Activated CD4-positive, alpha-beta T cell treated with anti-CD3 and anti-CD28 coated beads, Interleukin-2, amount 10 ng/mL, durations not matched to agents 24 days and 14 days (primary cell): ENCODE data around the gene ZFP69B. TPM values are rescaled to one million over a fixed set of nuclear protein-coding genes. Genes with fewer than 3 reads are reported as not detected.

Experiments used
- DNase-seq: peaks from one replicate; pipeline ENCODE4 v3.0.0; 2022
- H3K27ac Mint-ChIP-seq: one replicate; pipeline ENCODE4 v1.8.0; 2022; ENCODE audit warnings: mild to moderate bottlenecking, mixed read lengths
- H3K27me3 Mint-ChIP-seq: one replicate; pipeline ENCODE4 v1.8.0; 2022; ENCODE audit warnings: mixed read lengths
- H3K36me3 Mint-ChIP-seq: one replicate; pipeline ENCODE4 v1.8.0; 2022; ENCODE audit warnings: low read depth, mild to moderate bottlenecking, mixed read lengths
- H3K4me1 Mint-ChIP-seq: one replicate; pipeline ENCODE4 v1.8.0; 2021; ENCODE audit warnings: mixed read lengths
- H3K4me3 Mint-ChIP-seq: one replicate; pipeline ENCODE4 v1.8.0; 2022; ENCODE audit warnings: mild to moderate bottlenecking, moderate library complexity, mixed read lengths
- H3K9me3 Mint-ChIP-seq: one replicate; pipeline ENCODE4 v1.8.0; 2021; ENCODE audit warnings: mixed read lengths
- intact Hi-C: fragments of 100-400 bp; cut with micrococcal nuclease; formaldehyde crosslinking; loops from one replicate; pipeline ENCODE4 v1.15.1; 2023
- total RNA-seq: library from RNA; stranded (reverse); gene quantifications from 2 replicates; pipeline ENCODE4 v1.2.3, GENCODE V29; 2022

ZFP69B gene
- total RNA-seq, 1 donor from 2014 or later, result 6.3 TPM

DNA sequence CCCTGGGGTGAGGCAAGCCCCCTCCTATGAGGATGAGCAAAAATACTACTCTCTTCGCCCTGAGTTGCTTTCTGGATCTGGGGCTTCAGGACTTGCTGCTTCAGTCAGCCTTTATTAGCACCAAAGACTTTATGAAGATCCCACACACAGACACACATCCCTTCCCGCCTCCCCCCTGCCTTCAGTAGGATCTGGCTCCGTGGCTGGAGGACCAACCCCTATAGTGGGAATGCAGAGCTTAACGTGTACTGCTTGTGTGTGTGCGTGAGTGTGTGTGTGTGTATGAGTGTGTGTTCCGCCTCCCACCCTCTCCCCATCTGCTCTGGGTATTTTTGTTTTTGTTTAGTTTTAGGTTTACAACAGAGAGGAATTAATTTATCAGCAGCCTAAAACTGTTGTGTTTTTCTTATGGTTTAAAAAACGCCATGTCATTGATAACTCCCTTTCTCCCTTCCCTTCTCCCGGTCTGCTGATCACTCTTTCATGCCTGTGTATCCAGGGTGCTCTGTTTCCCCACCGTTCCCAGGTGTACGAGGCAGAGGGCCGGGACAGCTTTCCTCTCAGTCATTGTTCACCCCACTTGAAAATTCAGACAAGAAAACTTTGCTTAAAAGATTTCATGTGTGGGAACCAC is 27.5 kb upstream of the ZFP69B start:
- no peak overlapping the region for H3K4me3 Mint-ChIP-seq
- peaks cover 8% of the 10 kb centered on the region for H3K9me3 Mint-ChIP-seq
- DNase-seq, result no peak
- peak overlapping the region; percentile 59 for H3K27ac Mint-ChIP-seq
- intact Hi-C loops, result no loop called here
- peaks cover 80% of the 10 kb centered on the region for H3K36me3 Mint-ChIP-seq
- H3K4me1 Mint-ChIP-seq, result peaks cover 11% of the 10 kb centered on the region
- H3K27me3 Mint-ChIP-seq, result no peaks in the 10 kb centered on the region

DNA sequence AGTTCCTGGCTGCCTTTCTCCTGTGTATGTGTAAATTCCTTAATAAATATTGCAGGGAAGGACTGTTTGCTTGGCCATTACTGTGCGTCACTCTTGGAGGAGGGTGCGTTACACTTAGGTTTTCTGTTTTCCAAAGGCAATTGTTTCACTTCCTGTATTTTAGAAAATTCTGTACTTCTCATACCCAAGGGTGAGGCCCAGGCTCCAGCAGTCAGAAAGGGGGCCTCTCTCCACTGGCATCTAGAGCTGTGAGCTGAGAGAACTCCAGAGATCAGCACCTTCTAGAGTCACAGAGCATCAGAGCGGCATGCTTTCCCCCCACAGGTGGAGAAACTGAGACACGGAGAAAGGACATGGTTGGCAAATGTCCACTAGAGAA is 27.0 kb upstream of the ZFP69B start:
- Mint-ChIP-seq H3K4me3 (no peak overlapping the region), H3K27me3 (no peaks in the 10 kb centered on the region), H3K9me3 (peaks cover 8% of the 10 kb centered on the region), H3K36me3 (peaks cover 75% of the 10 kb centered on the region), H3K27ac (peak overlapping the region; percentile 59), H3K4me1 (peaks cover 11% of the 10 kb centered on the region)
- DNase-seq, result no peak
- intact Hi-C loops, result no loop called here

DNA sequence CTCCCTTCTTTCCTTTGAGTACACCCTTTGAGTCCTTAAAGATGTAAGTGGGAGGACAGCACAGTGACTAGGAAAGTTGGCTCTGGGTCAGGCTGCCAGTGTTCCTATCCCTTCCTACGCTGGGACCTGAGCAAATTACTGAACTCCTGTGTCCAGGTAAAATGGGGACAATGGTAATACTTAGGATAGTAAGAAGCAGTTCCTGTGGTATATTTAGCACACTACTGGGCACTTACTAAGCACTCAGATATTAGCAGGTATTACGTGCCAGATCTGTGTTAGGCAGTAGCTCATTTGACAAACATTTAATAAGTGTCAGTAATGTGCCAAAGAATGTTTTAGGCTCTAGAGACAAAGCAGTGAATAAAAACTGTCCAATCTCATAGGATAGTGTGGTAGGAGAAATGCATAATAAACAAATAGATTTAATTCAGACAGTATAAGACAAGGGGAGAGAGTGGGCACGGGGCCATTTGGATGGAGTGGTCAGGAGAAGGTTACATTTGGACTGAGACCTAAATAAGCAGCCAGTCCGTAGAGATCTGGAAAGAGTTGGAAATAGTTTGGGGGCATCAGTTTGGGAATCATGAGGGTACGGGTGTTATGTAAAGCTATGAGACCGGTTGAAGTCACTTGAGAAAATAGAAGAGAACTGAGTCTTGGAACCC is 26.2 kb upstream of the ZFP69B start:
- intact Hi-C loops, result no loop called here
- peaks cover 69% of the 10 kb centered on the region for H3K36me3 Mint-ChIP-seq
- peaks cover 6% of the 10 kb centered on the region for H3K4me1 Mint-ChIP-seq
- no peaks in the 10 kb centered on the region for H3K27me3 Mint-ChIP-seq
- H3K9me3 Mint-ChIP-seq, result peaks cover 8% of the 10 kb centered on the region
- H3K27ac Mint-ChIP-seq, result peak overlapping the region; percentile 48
- H3K4me3 Mint-ChIP-seq, result no peak overlapping the region
- no peak for DNase-seq

DNA sequence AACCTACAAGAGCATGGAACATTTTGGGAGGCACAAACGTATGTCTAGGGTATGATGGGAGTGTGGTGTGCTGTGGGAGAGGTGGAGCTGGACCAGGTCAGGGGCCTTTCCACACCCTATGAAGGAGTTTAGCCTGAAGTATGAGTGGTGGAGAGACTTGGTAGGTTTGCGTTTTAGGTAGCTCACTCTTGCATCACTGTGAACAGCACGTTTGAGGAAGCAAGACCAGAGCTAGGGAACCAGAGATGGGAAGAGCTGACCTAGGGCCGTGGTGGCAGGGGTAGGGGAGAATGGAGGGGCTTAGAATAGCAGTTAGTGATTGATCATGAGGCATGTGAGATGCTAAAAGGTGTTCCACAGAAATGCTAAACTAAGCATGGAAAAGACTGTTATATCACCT is 25.1 kb upstream of the ZFP69B start:
- intact Hi-C loops, result no loop called here

DNA sequence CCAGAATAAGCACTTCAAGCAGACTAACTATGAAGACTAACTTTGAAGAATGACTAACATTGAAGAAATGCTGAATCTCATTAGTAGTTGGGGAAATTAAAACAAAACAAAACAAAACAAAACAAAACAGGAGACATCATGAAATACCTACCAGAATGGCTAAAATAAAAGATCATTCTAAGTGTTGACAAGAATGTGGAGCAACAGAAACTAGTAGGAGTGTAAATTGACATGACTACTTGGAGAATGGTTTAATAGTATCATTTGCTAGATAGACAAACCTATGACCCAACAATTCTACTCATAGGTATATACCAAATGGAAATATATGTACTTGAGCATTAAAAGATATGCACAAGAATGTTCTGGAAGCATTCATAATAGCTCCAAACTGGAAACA is 18.9 kb upstream of the ZFP69B start:
- H3K27ac Mint-ChIP-seq, result no peak overlapping the region
- no peak for DNase-seq
- peaks cover 7% of the 10 kb centered on the region for H3K9me3 Mint-ChIP-seq
- intact Hi-C loops, result no loop called here
- H3K4me1 Mint-ChIP-seq, result peaks cover 2% of the 10 kb centered on the region
- H3K36me3 Mint-ChIP-seq, result peaks cover 29% of the 10 kb centered on the region
- no peak overlapping the region for H3K4me3 Mint-ChIP-seq
- no peaks in the 10 kb centered on the region for H3K27me3 Mint-ChIP-seq

More for the DNA sequence above, 25.1 kb upstream of the ZFP69B start:
- no peak overlapping the region for H3K27ac Mint-ChIP-seq
- H3K27me3 Mint-ChIP-seq, result no peaks in the 10 kb centered on the region
- peaks cover 6% of the 10 kb centered on the region for H3K4me1 Mint-ChIP-seq
- H3K4me3 Mint-ChIP-seq, result no peak overlapping the region
- DNase-seq, result no peak
- H3K9me3 Mint-ChIP-seq, result peaks cover 8% of the 10 kb centered on the region
- H3K36me3 Mint-ChIP-seq, result peaks cover 61% of the 10 kb centered on the region

DNA sequence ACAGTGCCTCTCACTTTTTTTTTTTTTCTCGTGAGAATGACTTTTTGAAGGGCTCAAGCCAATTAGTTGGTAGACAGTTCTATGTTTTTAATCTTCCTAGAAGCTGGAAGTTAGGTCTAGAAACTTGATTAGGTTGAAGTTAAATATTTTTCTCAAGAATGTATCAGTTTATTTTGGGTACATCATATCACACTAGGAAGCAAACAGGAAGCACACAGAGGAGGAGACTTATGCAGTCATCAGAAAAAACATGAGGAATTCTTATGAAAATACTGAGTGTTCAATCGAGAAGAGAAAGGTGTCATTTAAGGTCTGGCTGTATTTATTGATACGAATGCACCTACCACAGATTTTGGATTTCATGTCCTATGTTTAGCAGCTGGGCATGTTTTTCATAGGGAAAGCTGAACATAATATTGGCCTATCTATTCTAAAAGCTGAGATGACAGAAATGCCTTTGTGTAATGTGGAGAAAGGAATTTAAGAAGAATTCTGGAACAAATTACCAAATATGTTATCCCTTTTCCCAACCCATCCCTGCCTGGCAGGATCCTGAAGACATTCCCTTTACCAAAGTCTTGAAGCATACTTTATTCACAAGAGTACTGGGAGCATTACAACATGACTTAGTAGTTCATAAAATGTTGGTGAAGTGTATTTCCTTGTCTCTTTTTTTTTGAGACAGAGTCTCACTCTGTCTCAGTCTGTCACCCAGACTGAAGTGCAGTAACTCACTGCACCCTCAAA is 17.5 kb upstream of the ZFP69B start:
- Mint-ChIP-seq H3K36me3 (peaks cover 23% of the 10 kb centered on the region), H3K27me3 (no peaks in the 10 kb centered on the region), H3K9me3 (peaks cover 3% of the 10 kb centered on the region), H3K4me3 (no peak overlapping the region), H3K4me1 (peaks cover 2% of the 10 kb centered on the region), H3K27ac (no peak overlapping the region)
- no peak for DNase-seq
- intact Hi-C loops, result no loop called here

DNA sequence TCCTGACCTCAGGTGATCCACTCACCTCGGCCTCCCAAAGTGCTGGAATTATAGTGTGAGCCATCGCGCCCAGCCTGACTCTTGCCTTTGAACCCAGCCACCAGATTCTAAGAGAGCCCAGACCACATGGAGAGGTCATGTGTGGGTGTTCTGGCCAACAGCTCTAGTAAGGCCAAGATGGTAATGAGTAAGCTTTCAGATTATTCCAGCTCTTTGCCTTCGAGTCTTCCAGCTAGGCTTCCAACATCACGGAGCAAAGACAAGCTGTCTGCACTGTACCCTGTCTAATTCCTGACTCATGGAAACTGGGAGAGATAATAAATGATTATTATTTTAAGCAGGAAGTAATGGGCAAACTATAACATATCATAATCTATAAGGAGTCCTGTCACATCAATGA is 14.8 kb upstream of the ZFP69B start:
- H3K4me1 Mint-ChIP-seq, result peaks cover 4% of the 10 kb centered on the region
- no peak overlapping the region for H3K27ac Mint-ChIP-seq
- H3K4me3 Mint-ChIP-seq, result no peak overlapping the region
- intact Hi-C loops, result no loop called here
- peaks cover 7% of the 10 kb centered on the region for H3K9me3 Mint-ChIP-seq
- no peak for DNase-seq
- H3K36me3 Mint-ChIP-seq, result peaks cover 31% of the 10 kb centered on the region
- H3K27me3 Mint-ChIP-seq, result no peaks in the 10 kb centered on the region

DNA sequence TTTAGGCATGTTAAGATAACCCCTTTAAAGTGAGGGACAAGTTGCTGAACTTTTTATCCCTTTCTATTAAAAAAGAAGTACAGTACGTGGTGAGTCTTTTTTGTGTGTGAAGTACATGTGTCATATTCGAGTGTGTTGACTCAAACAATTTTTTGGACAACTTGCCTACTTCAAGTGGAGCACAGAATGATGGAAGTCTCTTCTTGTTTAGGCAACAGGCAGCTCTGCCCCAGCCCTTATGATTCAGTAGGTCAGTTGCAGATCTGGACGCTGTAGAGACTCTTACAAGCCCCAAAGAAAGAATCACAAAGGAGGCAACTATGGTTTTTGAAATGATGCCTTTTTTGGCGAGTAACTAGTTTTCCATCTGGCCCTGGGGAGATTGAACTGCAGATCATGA is 14.4 kb upstream of the ZFP69B start:
- Mint-ChIP-seq H3K36me3 (peaks cover 32% of the 10 kb centered on the region), H3K9me3 (peaks cover 7% of the 10 kb centered on the region), H3K27ac (no peak overlapping the region), H3K4me1 (peaks cover 4% of the 10 kb centered on the region), H3K27me3 (no peaks in the 10 kb centered on the region), H3K4me3 (no peak overlapping the region)
- intact Hi-C loops, result no loop called here
- no peak for DNase-seq

DNA sequence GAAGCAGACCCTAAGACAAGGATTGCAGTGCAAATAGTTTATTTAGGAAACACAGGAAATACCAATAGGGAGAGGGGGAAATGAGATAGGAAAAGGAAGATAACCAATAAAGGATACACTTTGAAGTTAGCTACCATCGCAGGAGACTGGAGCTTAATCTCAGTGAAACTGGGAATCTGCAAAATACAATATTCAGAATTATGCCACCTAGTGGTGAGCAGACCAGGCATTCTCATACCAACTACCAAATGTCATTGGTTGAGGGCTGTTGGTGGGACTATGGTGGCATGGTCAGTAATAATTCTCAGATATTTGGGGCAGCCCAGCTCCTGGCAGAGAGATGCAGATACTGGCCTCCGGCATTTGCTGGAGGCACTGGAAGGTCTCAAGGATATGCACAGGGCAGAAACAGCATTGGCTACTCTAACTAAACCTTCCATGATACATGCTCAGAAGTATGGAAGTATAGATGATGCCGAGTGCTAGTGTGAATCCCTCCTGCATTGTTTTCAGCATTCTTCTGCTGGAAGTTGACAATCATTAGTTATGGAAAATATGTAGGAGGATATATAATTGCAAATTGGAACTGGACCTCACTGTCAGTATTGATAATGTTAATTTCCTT is 11.8 kb upstream of the ZFP69B start:
- Mint-ChIP-seq H3K9me3 (peaks cover 4% of the 10 kb centered on the region), H3K36me3 (peaks cover 26% of the 10 kb centered on the region), H3K4me3 (no peak overlapping the region), H3K4me1 (peaks cover 2% of the 10 kb centered on the region), H3K27ac (no peak overlapping the region), H3K27me3 (no peaks in the 10 kb centered on the region)
- intact Hi-C loops, result loop anchor here (1.0 kb wide), 1 partner anchor 294 kb away; no protein-coding TSS in a partner anchor
- peak; percentile 66 for DNase-seq

DNA sequence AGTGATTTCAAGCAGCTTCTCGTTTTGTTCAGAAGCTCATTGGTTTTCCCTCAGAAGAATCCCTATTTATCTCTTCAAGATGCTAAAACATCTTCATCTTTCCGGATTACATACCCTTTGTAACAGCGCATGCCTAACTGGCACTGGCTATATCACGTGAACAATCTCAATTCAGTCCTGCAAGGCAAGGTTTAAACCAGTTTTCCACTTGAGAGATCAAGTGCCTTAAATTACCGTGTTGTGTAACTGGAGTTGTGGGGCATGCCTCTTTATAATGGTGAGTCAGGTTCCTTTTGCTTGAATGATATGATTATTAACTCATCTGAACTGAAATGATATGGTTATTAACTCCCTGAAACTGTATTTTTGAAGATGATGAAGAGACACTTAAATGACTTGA is 11.0 kb upstream of the ZFP69B start:
- intact Hi-C loops, result no loop called here

DNA sequence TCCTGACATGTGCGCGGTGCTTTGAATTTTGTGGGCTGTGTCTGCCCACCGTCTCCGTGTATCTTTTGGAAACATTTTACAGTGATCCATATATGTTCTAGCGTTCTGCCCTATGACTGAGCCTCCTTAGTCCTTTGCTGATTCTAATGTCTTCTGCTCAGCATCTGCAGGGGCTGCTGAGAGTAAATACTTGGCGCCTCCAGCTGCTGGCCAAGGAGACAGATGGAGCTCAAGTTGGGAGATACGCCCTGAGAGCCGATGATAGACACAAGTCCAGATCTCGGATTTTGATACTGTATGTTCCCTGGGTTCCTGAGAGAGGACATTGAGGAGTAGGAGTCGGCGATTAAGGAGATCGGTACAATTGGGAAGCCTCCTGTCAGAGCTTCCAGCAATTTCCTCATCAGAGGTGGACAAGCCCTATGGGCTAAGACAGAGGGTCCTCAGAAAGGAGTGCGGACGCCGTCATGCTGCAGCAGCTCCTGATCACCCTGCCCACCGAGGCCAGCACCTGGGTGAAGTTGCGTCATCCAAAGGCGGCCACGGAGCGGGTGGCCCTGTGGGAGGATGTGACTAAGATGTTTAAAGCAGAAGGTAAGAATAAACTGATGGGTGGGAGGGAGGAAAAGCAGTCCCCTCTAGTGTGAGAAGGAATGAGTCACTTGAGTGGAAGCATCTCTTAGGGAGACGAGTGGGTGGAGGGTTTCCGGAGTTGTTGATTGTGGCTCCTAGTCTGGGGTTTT is 390 bp downstream of the ZFP69B start:
- Mint-ChIP-seq H3K36me3 (peaks cover 60% of the 10 kb centered on the region), H3K9me3 (peaks cover 21% of the 10 kb centered on the region)
- intact Hi-C loops, result loop anchor here (1.0 to 5.0 kb wide), 7 partner anchors 26 to 289 kb away; partner anchors contain the start of genes EXO5, RLF, SMAP2 and ZFP69

More for the DNA sequence above, 11.0 kb upstream of the ZFP69B start:
- H3K27me3 Mint-ChIP-seq, result no peaks in the 10 kb centered on the region
- peaks cover 2% of the 10 kb centered on the region for H3K4me1 Mint-ChIP-seq
- H3K36me3 Mint-ChIP-seq, result peaks cover 27% of the 10 kb centered on the region
- H3K9me3 Mint-ChIP-seq, result peaks cover 8% of the 10 kb centered on the region
- no peak overlapping the region for H3K4me3 Mint-ChIP-seq
- no peak for DNase-seq
- no peak overlapping the region for H3K27ac Mint-ChIP-seq

DNA sequence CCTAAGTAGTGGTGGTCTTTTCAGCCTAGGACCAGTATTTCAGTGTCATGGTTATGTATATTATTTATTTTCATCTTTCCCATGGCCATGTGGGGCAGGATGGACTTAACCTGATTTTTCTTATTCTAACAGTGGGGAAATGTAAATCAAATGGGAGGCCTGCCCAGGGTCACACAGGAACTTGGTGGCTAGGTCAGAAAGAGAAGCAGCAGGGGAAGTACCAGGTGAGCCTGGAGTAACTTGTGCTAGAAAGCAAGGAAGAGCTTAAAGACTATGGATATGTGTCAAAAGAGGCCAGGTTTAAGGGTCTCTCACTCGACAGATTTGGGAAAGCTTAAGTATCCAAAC is 936 bp downstream of the ZFP69B start:
- H3K4me3 Mint-ChIP-seq, result peak overlapping the region; percentile 78
- H3K27ac Mint-ChIP-seq, result peak overlapping the region; percentile 91
- peaks cover 30% of the 10 kb centered on the region for H3K4me1 Mint-ChIP-seq
- DNase-seq, result no peak
- H3K36me3 Mint-ChIP-seq, result peaks cover 62% of the 10 kb centered on the region
- intact Hi-C loops, result loop anchor here (1.0 to 5.0 kb wide), 7 partner anchors 26 to 290 kb away; partner anchors contain the start of genes EXO5, RLF, SMAP2 and ZFP69
- H3K9me3 Mint-ChIP-seq, result peaks cover 18% of the 10 kb centered on the region
- H3K27me3 Mint-ChIP-seq, result no peaks in the 10 kb centered on the region

More for the DNA sequence above, 390 bp downstream of the ZFP69B start:
- H3K4me1 Mint-ChIP-seq, result peaks cover 30% of the 10 kb centered on the region
- peak overlapping the region; percentile 91 for H3K27ac Mint-ChIP-seq
- H3K4me3 Mint-ChIP-seq, result peak overlapping the region; percentile 78
- peak; percentile 90 for DNase-seq
- no peaks in the 10 kb centered on the region for H3K27me3 Mint-ChIP-seq

DNA sequence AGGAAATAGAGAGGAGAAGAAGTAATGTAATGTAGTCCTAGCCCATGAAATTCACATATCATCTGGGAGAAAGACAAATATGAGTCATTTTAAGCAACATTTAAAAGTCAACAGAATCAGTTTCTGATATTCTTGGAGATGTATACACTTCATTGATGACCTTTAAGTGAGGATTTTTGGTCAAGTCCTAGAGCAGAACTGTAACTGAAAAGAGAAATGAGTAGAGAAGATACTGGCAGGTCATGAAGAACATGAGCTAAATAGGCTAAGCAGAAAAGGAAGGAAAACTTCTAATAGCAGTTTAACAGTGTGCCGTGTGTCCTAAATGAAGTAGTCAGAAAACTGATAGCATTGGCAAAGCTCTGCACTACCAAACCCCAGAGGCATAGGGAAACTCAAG is 4.6 kb downstream of the ZFP69B start:
- Mint-ChIP-seq H3K27ac (peak overlapping the region; percentile 17), H3K36me3 (peaks cover 88% of the 10 kb centered on the region), H3K4me3 (no peak overlapping the region), H3K9me3 (peaks cover 49% of the 10 kb centered on the region), H3K4me1 (peaks cover 33% of the 10 kb centered on the region), H3K27me3 (no peaks in the 10 kb centered on the region)
- intact Hi-C loops, result loop anchor here (5.0 kb wide), 2 partner anchors 68 to 83 kb away; partner anchors contain the start of gene SMAP2
- no peak for DNase-seq
